Measurements from ENCODE around the gene ENO1.
"Not testable (repeated sequence)": the region's sequence is repeated elsewhere in the genome, so short reads cannot be mapped to it uniquely, and the experiment has no call there.

Gene ENO1

GRCh38 chr1:8892026-8892425 lies 13.5 kb upstream of the ENO1 start:
- TF ChIP-seq, protein P1, sequence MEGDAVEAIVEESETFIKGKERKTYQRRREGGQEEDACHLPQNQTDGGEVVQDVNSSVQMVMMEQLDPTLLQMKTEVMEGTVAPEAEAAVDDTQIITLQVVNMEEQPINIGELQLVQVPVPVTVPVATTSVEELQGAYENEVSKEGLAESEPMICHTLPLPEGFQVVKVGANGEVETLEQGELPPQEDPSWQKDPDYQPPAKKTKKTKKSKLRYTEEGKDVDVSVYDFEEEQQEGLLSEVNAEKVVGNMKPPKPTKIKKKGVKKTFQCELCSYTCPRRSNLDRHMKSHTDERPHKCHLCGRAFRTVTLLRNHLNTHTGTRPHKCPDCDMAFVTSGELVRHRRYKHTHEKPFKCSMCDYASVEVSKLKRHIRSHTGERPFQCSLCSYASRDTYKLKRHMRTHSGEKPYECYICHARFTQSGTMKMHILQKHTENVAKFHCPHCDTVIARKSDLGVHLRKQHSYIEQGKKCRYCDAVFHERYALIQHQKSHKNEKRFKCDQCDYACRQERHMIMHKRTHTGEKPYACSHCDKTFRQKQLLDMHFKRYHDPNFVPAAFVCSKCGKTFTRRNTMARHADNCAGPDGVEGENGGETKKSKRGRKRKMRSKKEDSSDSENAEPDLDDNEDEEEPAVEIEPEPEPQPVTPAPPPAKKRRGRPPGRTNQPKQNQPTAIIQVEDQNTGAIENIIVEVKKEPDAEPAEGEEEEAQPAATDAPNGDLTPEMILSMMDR (conservative IDR thresholded peaks at IDR 0.05; ENCODE audit: low read depth, low read length), result no peak
- DNase-seq (ENCODE audit: low read depth), result no peak
- H3K4me3 ChIP-seq (ENCODE audit: low read length), result no peak overlapping the region

- TF ChIP-seq, protein P1 (conservative IDR thresholded peaks at IDR 0.05; ENCODE audit: low read depth, low read length), result no peak
- H3K4me3 ChIP-seq (ENCODE audit: low read length), result no peak overlapping the region
- DNase-seq (ENCODE audit: low read depth), result no peak
Measured at GRCh38 chr1:8891401-8891800, 12.9 kb upstream of the ENO1 start.

DNA sequence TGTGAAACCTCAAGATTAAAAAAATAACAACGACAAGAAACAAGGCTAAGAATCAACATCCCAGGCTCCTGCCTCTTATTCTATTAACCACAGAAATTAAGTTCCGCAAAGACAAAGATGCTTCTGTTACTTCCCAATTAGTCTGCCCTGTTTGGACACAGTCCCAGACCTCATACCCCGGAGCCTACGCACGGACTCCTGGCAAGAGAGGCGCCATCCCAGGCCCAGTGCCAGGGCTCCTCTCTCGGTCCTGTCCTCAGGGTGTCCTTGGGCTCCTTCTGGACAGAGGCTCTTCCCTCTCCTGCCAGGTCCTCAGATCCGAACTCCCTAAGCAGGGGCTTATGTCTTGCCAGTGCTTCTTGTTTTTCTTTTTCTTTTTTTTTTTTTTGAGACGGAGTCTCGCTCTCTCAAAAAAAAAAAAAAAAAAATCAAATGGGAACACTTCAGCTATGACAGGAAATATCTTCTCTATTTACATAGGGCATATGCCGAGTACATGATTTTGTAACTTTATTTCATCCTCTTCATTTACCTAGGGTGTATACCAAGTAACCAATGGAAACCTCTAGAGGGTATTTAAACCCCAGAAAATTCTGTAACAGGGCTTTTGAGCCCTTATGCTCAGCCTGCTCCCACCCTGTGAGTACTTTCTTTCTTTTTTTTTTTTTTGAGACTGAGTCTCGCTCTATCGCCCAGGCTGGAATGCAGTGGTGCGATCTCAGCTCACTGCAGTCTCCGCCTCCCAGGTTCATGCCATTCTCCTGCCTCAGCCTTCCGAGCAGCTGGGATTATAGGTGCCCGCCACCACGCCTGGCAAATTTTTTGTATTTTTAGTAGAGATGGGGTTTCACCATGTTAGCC lies 11.7 kb upstream of the ENO1 start:
- TF ChIP-seq, protein P1 (conservative IDR thresholded peaks at IDR 0.05; ENCODE audit: low read depth, low read length), result no peak
- H3K4me3 ChIP-seq (ENCODE audit: low read length), result peak overlapping the region; percentile 28
- peak; percentile 79 for DNase-seq (ENCODE audit: low read depth)

- no peak for DNase-seq (ENCODE audit: low read depth)
- H3K4me3 ChIP-seq (ENCODE audit: low read length), result no peak overlapping the region
- TF ChIP-seq, protein P1 (conservative IDR thresholded peaks at IDR 0.05; ENCODE audit: low read depth, low read length), result no peak
Measured at GRCh38 chr1:8889103-8889846, 10.8 kb upstream of the ENO1 start.

GRCh38 chr1:8886589-8886988 lies 8.1 kb upstream of the ENO1 start:
- no peak overlapping the region for H3K4me3 ChIP-seq (ENCODE audit: low read length)
- DNase-seq (ENCODE audit: low read depth), result no peak
- TF ChIP-seq, protein P1 (conservative IDR thresholded peaks at IDR 0.05; ENCODE audit: low read depth, low read length), result no peak

- H3K4me3 ChIP-seq (ENCODE audit: low read length); DNase-seq (ENCODE audit: low read depth): not testable (repeated sequence)
Measured at GRCh38 chr1:8886031-8886524, 7.6 kb upstream of the ENO1 start.

- not testable (repeated sequence) for H3K4me3 ChIP-seq (ENCODE audit: low read length); DNase-seq (ENCODE audit: low read depth)
Measured at GRCh38 chr1:8884105-8884504, 5.6 kb upstream of the ENO1 start.

DNA sequence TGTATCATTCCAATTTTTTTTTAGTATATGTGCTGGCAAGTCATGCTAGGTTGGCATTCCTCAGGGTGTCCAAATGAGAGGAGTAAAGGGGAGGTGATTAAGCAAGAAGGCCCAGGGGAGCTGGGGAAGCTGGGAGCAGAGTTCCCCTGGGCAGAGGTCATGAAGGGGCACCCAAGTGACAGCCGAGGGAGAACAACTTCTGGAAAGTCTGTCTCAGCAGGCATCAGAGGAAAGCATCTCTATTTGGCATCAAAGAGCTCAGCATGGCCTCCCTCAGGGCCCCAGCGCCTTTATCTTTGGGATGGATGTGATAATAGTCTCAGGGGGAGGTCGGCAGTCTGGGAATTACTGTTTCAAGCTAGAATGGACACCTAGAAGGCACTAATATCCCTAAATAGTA lies 5.0 kb upstream of the ENO1 start:
- TF ChIP-seq, protein P1 (conservative IDR thresholded peaks at IDR 0.05; ENCODE audit: low read depth, low read length), result no peak
- no peak for DNase-seq (ENCODE audit: low read depth)
- no peak overlapping the region for H3K4me3 ChIP-seq (ENCODE audit: low read length)
